BJ (cell line): ENCODE measurements around the gene VAPB. TPM values are rescaled to one million over a fixed set of nuclear protein-coding genes. Genes with fewer than 3 reads are reported as not detected.

Source experiments
- CTCF ChIA-PET: fragments of 350-600 bp; formaldehyde crosslinking; extraction: SDS; loops from one replicate; lab custom pipeline; 2021; ENCODE audit warnings: antibody characterized with exemption, inconsistent platforms; lab: Yijun Ruan, JAX
- POLR2A ChIA-PET: fragments of 300-600 bp; sonication (Branson Sonifier 250); formaldehyde crosslinking; extraction: SDS; loops from one replicate; lab custom pipeline; 2021; ENCODE audit warnings: antibody characterized with exemption; lab: Charles Lee
- DNase-seq: peaks from one replicate; pipeline ENCODE4 v3.0.0-alpha.2; 2011; ENCODE audit warnings: low read depth
- H3K27me3 ChIP-seq: 2 replicates; pipeline ENCODE4 v1.6.0; 2011; ENCODE audit warnings: low read length; ENCODE audit not compliant: control insufficient read depth, insufficient read depth
- H3K36me3 ChIP-seq: 2 replicates; pipeline ENCODE4 v1.5.1; 2011; ENCODE audit warnings: low read length; ENCODE audit not compliant: control insufficient read depth, insufficient read depth
- H3K4me3 ChIP-seq: 2 replicates; pipeline ENCODE4 v1.5.1; 2011; ENCODE audit warnings: low read depth, mild to moderate bottlenecking, control low read depth, low read length
- CTCF ChIP-seq: IDR thresholded peaks from 2 replicates; pipeline ENCODE4 v1.5.1; 2011; ENCODE audit warnings: low read depth, mild to moderate bottlenecking, control low read depth, inconsistent platforms, low read length, moderate library complexity; ENCODE audit not compliant: insufficient read depth
- polyA plus RNA-seq: library from polyadenylated mRNA; depleted of rRNA; stranded (reverse); fragments of >200 nt; gene quantifications from 2 replicates; pipeline ENCODE4 v1.2.3, GENCODE V29; 2011

VAPB gene
- polyA plus RNA-seq, 1 experiment: 21.1 TPM

- ChIA-PET POLR2A (no interaction called here), CTCF (interaction anchor here (0.9 to 1.1 kb wide), 2 partner anchors 9 to 235 kb away, joined by 3 to 5 read pairs; no protein-coding TSS in a partner anchor)
- Histone ChIP-seq H3K4me3 (no peak overlapping the region), H3K27me3 (no peaks in the 10 kb centered on the region), H3K36me3 (no peaks in the 10 kb centered on the region)
- TF ChIP-seq CTCF: no peak
- no peak for DNase-seq
Measured at GRCh38 chr20:58472273-58473018, 83.4 kb downstream of the VAPB start.

- Histone ChIP-seq H3K36me3 (no peaks in the 10 kb centered on the region), H3K27me3 (no peaks in the 10 kb centered on the region), H3K4me3 (no peak overlapping the region)
- ChIA-PET CTCF (interaction anchor here (0.8 kb wide), 1 partner anchor 12 kb away, joined by 3 read pairs; no protein-coding TSS in a partner anchor), POLR2A (no interaction called here)
- no peak for TF ChIP-seq CTCF
- no peak for DNase-seq
Measured at GRCh38 chr20:58473453-58474425, 84.7 kb downstream of the VAPB start.

GRCh38 chr20:58475466-58475865, 86.4 kb downstream of the VAPB start:
- CTCF ChIA-PET: no interaction called here
- POLR2A ChIA-PET: no interaction called here
- Histone ChIP-seq H3K4me3 (no peak overlapping the region), H3K27me3 (no peaks in the 10 kb centered on the region), H3K36me3 (no peaks in the 10 kb centered on the region)
- no peak for TF ChIP-seq CTCF
- DNase-seq: no peak

- Histone ChIP-seq H3K36me3 (no peaks in the 10 kb centered on the region), H3K27me3 (no peaks in the 10 kb centered on the region), H3K4me3 (no peak overlapping the region)
- ChIA-PET POLR2A (interaction anchor here (0.5 kb wide), 1 partner anchor 398 kb away, joined by 4 read pairs; no protein-coding TSS in a partner anchor), CTCF (interaction anchor here (1.0 kb wide), 2 partner anchors 36 to 207 kb away, joined by 3 read pairs; no protein-coding TSS in a partner anchor)
- TF ChIP-seq CTCF: no peak
- DNase-seq: no peak
Measured at GRCh38 chr20:58478141-58478805, 89.2 kb downstream of the VAPB start.
